HEK293 (cell line): ENCODE results near the gene DLK1.
A peak's percentile ranks its signal among the peaks of the same experiment; 100 is the strongest.

Experiments
- ELK4 ChIP-seq: IDR thresholded peaks from 2 replicates; pipeline ENCODE4 v1.6.1; 2011; ENCODE audit warnings: mild to moderate bottlenecking, low read depth, low read length, borderline replicate concordance
- FEZF1 ChIP-seq: fragments of 450-650 bp; formaldehyde crosslinking; IDR thresholded peaks from 2 replicates; pipeline ENCODE4 v1.5.1; 2016; ENCODE audit warnings: missing biosample characterization, missing genetic modification characterization
- GLIS1 ChIP-seq: fragments of 450-650 bp; formaldehyde crosslinking; IDR thresholded peaks from 2 replicates; pipeline ENCODE4 v1.5.1; 2016; ENCODE audit warnings: missing biosample characterization, missing genetic modification characterization
- IKZF3 ChIP-seq: fragments of 450-650 bp; IDR thresholded peaks from 2 replicates; pipeline ENCODE4 v1.5.0; 2018; ENCODE audit warnings: missing biosample characterization, mild to moderate bottlenecking, missing genetic modification characterization, moderate library complexity
- KLF17 ChIP-seq: fragments of 450-650 bp; formaldehyde crosslinking; IDR thresholded peaks from 2 replicates; pipeline ENCODE4 v1.5.1; 2016; ENCODE audit warnings: missing biosample characterization, missing genetic modification characterization
- REPIN1 ChIP-seq: fragments of 450-650 bp; formaldehyde crosslinking; IDR thresholded peaks from 2 replicates; pipeline ENCODE4 v1.5.1; 2017; ENCODE audit warnings: missing biosample characterization, missing genetic modification characterization, low read depth
- ZBTB17 ChIP-seq: fragments of 450-650 bp; formaldehyde crosslinking; IDR thresholded peaks from 2 replicates; pipeline ENCODE4 v1.5.1; 2016; ENCODE audit warnings: missing biosample characterization, missing genetic modification characterization
- ZBTB7A ChIP-seq: fragments of 450-650 bp; formaldehyde crosslinking; IDR thresholded peaks from 2 replicates; pipeline ENCODE4 v1.5.1; 2016; ENCODE audit warnings: low read depth, missing biosample characterization, missing genetic modification characterization
- ZFP37 ChIP-seq: fragments of 450-650 bp; formaldehyde crosslinking; IDR thresholded peaks from 2 replicates; pipeline ENCODE4 v1.5.1; 2016; ENCODE audit warnings: missing biosample characterization, missing genetic modification characterization
- ZIC2 ChIP-seq: fragments of 450-650 bp; formaldehyde crosslinking; IDR thresholded peaks from 2 replicates; pipeline ENCODE4 v1.5.1; 2016; ENCODE audit warnings: missing biosample characterization, missing genetic modification characterization
- ZNF10 ChIP-seq: fragments of 450-650 bp; formaldehyde crosslinking; IDR thresholded peaks from 2 replicates; pipeline ENCODE4 v1.5.1; 2017; ENCODE audit warnings: missing biosample characterization, missing genetic modification characterization
- ZNF112 ChIP-seq: fragments of 450-650 bp; formaldehyde crosslinking; IDR thresholded peaks from 2 replicates; pipeline ENCODE4 v1.5.0; 2017; ENCODE audit warnings: missing biosample characterization, missing genetic modification characterization
- ZNF169 ChIP-seq: fragments of 450-650 bp; formaldehyde crosslinking; IDR thresholded peaks from 2 replicates; pipeline ENCODE4 v1.5.1; 2016; ENCODE audit warnings: missing biosample characterization, missing genetic modification characterization
- ZNF184 ChIP-seq: fragments of 450-650 bp; IDR thresholded peaks from 2 replicates; pipeline ENCODE4 v1.5.1; 2018; ENCODE audit warnings: missing biosample characterization, mild to moderate bottlenecking, missing genetic modification characterization
- ZNF202 ChIP-seq: fragments of 450-650 bp; formaldehyde crosslinking; IDR thresholded peaks from 2 replicates; pipeline ENCODE4 v1.5.1; 2016; ENCODE audit warnings: missing biosample characterization, missing genetic modification characterization, borderline replicate concordance
- ZNF394 ChIP-seq: fragments of 450-650 bp; formaldehyde crosslinking; IDR thresholded peaks from 2 replicates; pipeline ENCODE4 v1.5.1; 2016; ENCODE audit warnings: missing biosample characterization, missing genetic modification characterization, mild to moderate bottlenecking, moderate library complexity, borderline replicate concordance
- ZNF404 ChIP-seq: fragments of 450-650 bp; formaldehyde crosslinking; IDR thresholded peaks from 2 replicates; pipeline ENCODE4 v1.5.1; 2017; ENCODE audit warnings: missing biosample characterization, missing genetic modification characterization
- ZNF596 ChIP-seq: fragments of 450-650 bp; IDR thresholded peaks from 2 replicates; pipeline ENCODE4 v1.5.0; 2018; ENCODE audit warnings: missing biosample characterization, mild to moderate bottlenecking, missing genetic modification characterization, moderate library complexity
- ZNF658 ChIP-seq: fragments of 450-650 bp; formaldehyde crosslinking; IDR thresholded peaks from 2 replicates; pipeline ENCODE4; 2016; ENCODE audit warnings: missing biosample characterization, missing genetic modification characterization
- ZNF660 ChIP-seq: fragments of 450-650 bp; IDR thresholded peaks from 2 replicates; pipeline ENCODE4 v1.5.1; 2018; ENCODE audit warnings: missing biosample characterization, mild to moderate bottlenecking, missing genetic modification characterization
- ZNF704 ChIP-seq: fragments of 450-650 bp; formaldehyde crosslinking; IDR thresholded peaks from 2 replicates; pipeline ENCODE4 v1.5.1; 2016; ENCODE audit warnings: missing biosample characterization, missing genetic modification characterization
- ZNF776 ChIP-seq: fragments of 450-650 bp; formaldehyde crosslinking; IDR thresholded peaks from 2 replicates; pipeline ENCODE4 v1.5.0; 2017; ENCODE audit warnings: missing biosample characterization, missing genetic modification characterization, borderline replicate concordance
- ZNF791 ChIP-seq: fragments of 450-650 bp; formaldehyde crosslinking; IDR thresholded peaks from 2 replicates; pipeline ENCODE4 v1.5.1; 2016; ENCODE audit warnings: missing biosample characterization, missing genetic modification characterization
- ZNF830 ChIP-seq: fragments of 450-650 bp; IDR thresholded peaks from 2 replicates; pipeline ENCODE4 v1.5.0; 2018; ENCODE audit warnings: missing biosample characterization, missing genetic modification characterization, low read depth, mild to moderate bottlenecking, moderate library complexity
- ZSCAN23 ChIP-seq: fragments of 450-650 bp; formaldehyde crosslinking; IDR thresholded peaks from 2 replicates; pipeline ENCODE4 v1.5.1; 2016; ENCODE audit warnings: missing biosample characterization, missing genetic modification characterization
- ZSCAN4 ChIP-seq: fragments of 450-650 bp; formaldehyde crosslinking; IDR thresholded peaks from 2 replicates; pipeline ENCODE4 v1.5.1; 2017; ENCODE audit warnings: missing biosample characterization, missing genetic modification characterization
- TF ChIP-seq, protein P1 (sequence below): fragments of 450-650 bp; formaldehyde crosslinking; IDR thresholded peaks from 2 replicates; pipeline ENCODE4 v1.5.1; 2016; ENCODE audit warnings: missing biosample characterization, missing genetic modification characterization
- TF ChIP-seq, protein P2 (sequence below): fragments of 450-650 bp; formaldehyde crosslinking; conservative IDR thresholded peaks from 2 replicates; pipeline ENCODE4 v1.5.1; 2016; ENCODE audit warnings: low read depth, missing biosample characterization, missing genetic modification characterization
- TF ChIP-seq, protein P3 (sequence below): fragments of 450-650 bp; formaldehyde crosslinking; IDR thresholded peaks from 2 replicates; pipeline ENCODE4 v1.5.1; 2016; ENCODE audit warnings: missing biosample characterization, missing genetic modification characterization

The DLK1 gene

DNA sequence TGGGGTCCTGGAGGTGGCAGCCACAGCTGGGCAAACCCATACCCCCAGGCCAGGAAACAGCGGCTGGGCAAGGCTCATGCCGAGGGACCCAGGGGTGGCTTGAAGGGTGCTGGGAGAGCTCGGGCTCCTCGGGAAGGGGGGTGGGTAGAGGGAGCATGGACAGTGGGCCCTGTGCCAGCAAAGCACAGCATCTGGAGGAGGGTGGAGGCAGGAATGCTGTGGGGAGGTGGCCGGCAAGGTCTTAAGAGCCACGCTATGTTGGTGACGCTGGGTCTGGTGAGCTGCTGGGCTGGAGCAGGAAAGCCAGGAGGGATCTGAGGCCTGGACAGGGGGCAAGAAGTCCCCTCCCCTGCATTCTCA, 48.2 kb upstream of the DLK1 start (continued):
- TF ChIP-seq ZNF184 (no peak), REPIN1 (tag by site-specific recombination) (no peak), ZSCAN23 (tag by site-specific recombination) (no peak), ZNF112 (tag by site-specific recombination) (no peak), ZFP37 (tag by site-specific recombination) (no peak), ZNF658 (tag by site-specific recombination) (no peak), ZNF394 (tag by site-specific recombination) (no peak), FEZF1 (tag by site-specific recombination) (no peak), ZNF830 (tag by site-specific recombination) (no peak), ZIC2 (tag by site-specific recombination) (peak; percentile 30; the same call in 1 of the 2 replicates), ZNF776 (no peak), ZNF704 (tag by site-specific recombination) (no peak), ZNF169 (no peak), ZNF791 (no peak), ZNF10 (no peak), GLIS1 (tag by site-specific recombination) (peak; percentile 79), KLF17 (tag by site-specific recombination) (no peak), ZBTB7A (tag by site-specific recombination) (no peak), ZNF404 (tag by site-specific recombination) (no peak), ZNF660 (tag by site-specific recombination) (no peak), ZNF596 (tag by site-specific recombination) (no peak), ELK4 (no peak), ZSCAN4 (tag by site-specific recombination) (no peak), ZNF202 (tag by site-specific recombination) (no peak), IKZF3 (tag by site-specific recombination) (no peak), ZBTB17 (tag by site-specific recombination) (no peak)
- TF ChIP-seq, protein P1, sequence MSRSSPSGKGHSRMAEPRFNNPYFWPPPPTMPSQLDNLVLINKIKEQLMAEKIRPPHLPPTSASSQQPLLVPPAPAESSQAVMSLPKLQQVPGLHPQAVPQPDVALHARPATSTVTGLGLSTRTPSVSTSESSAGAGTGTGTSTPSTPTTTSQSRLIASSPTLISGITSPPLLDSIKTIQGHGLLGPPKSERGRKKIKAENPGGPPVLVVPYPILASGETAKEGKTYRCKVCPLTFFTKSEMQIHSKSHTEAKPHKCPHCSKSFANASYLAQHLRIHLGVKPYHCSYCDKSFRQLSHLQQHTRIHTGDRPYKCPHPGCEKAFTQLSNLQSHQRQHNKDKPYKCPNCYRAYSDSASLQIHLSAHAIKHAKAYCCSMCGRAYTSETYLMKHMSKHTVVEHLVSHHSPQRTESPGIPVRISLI (tag by site-specific recombination): no peak
- TF ChIP-seq, protein P2, sequence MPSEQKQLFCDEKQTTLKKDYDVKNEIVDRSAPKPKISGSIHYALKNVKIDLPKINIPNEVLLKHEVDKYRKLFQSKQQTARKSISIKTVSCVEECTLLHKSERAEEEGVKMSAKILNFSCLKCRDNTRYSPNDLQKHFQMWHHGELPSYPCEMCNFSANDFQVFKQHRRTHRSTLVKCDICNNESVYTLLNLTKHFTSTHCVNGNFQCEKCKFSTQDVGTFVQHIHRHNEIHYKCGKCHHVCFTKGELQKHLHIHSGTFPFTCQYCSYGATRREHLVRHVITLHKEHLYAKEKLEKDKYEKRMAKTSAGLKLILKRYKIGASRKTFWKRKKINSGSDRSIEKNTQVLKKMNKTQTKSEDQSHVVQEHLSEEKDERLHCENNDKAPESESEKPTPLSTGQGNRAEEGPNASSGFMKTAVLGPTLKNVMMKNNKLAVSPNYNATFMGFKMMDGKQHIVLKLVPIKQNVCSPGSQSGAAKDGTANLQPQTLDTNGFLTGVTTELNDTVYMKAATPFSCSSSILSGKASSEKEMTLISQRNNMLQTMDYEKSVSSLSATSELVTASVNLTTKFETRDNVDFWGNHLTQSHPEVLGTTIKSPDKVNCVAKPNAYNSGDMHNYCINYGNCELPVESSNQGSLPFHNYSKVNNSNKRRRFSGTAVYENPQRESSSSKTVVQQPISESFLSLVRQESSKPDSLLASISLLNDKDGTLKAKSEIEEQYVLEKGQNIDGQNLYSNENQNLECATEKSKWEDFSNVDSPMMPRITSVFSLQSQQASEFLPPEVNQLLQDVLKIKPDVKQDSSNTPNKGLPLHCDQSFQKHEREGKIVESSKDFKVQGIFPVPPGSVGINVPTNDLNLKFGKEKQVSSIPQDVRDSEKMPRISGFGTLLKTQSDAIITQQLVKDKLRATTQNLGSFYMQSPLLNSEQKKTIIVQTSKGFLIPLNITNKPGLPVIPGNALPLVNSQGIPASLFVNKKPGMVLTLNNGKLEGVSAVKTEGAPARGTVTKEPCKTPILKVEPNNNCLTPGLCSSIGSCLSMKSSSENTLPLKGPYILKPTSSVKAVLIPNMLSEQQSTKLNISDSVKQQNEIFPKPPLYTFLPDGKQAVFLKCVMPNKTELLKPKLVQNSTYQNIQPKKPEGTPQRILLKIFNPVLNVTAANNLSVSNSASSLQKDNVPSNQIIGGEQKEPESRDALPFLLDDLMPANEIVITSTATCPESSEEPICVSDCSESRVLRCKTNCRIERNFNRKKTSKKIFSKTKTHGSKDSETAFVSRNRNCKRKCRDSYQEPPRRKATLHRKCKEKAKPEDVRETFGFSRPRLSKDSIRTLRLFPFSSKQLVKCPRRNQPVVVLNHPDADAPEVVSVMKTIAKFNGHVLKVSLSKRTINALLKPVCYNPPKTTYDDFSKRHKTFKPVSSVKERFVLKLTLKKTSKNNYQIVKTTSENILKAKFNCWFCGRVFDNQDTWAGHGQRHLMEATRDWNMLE (tag by site-specific recombination): no peak
- TF ChIP-seq, protein P3, sequence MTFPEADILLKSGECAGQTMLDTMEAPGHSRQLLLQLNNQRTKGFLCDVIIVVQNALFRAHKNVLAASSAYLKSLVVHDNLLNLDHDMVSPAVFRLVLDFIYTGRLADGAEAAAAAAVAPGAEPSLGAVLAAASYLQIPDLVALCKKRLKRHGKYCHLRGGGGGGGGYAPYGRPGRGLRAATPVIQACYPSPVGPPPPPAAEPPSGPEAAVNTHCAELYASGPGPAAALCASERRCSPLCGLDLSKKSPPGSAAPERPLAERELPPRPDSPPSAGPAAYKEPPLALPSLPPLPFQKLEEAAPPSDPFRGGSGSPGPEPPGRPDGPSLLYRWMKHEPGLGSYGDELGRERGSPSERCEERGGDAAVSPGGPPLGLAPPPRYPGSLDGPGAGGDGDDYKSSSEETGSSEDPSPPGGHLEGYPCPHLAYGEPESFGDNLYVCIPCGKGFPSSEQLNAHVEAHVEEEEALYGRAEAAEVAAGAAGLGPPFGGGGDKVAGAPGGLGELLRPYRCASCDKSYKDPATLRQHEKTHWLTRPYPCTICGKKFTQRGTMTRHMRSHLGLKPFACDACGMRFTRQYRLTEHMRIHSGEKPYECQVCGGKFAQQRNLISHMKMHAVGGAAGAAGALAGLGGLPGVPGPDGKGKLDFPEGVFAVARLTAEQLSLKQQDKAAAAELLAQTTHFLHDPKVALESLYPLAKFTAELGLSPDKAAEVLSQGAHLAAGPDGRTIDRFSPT (tag by site-specific recombination): no peak
